Muscle of leg (tissue), 9 donors: ENCODE data around the gene LRRFIP1. TPM values are rescaled to one million over a fixed set of nuclear protein-coding genes. Genes with fewer than 3 reads are reported as not detected.

Source experiments
- polyA plus RNA-seq, 8 donors: library from polyadenylated mRNA; unstranded; fragments of 120-200 nt; gene quantifications; one replicate each; pipeline versions ENCODE4 v1.2.1 to v1.2.3, GENCODE V29; 2013; ENCODE audit warnings: inconsistent platforms in 1 of 8, low replicate concordance in 1 of 8; ENCODE audit not compliant: insufficient read length in 8 of 8, insufficient read depth in 1 of 8
- total RNA-seq: library from RNA; stranded (reverse); fragments of 120-200 nt; gene quantifications from one replicate; pipeline ENCODE4 v1.2.4, GENCODE V29; 2013

Gene LRRFIP1
- total and polyA plus RNA-seq, 9 donors, result 95.1 to 182 (median 113) TPM

Other genes with a start within 250 kb of the LRRFIP1 start
- 370 TPM for gene COL6A3, start 213.4 kb upstream of the LRRFIP1 start, total RNA-seq
- gene COL6A3, start 213.4 kb upstream of the LRRFIP1 start, polyA plus RNA-seq, result 100 to 1,000 TPM; 203 to 490 (median 319) TPM
- gene MLPH, start 140.3 kb upstream of the LRRFIP1 start, total RNA-seq, result 0.22 TPM
- gene MLPH, start 140.3 kb upstream of the LRRFIP1 start, polyA plus RNA-seq, result 1 to 10 TPM in 4 of 8 donors, under 1 TPM in 4; 0.39 to 4.5 (median 1.0) TPM
- gene PRLH, start 61.0 kb upstream of the LRRFIP1 start, total RNA-seq, result not detected
- gene PRLH, start 61.0 kb upstream of the LRRFIP1 start, polyA plus RNA-seq, result not detected
- 0.93 TPM for gene RAB17, start 36.9 kb upstream of the LRRFIP1 start, total RNA-seq
- 1 to 10 TPM in 7 of 8 donors, under 1 TPM in 1; 0.89 to 9.4 (median 1.8) TPM for gene RAB17, start 36.9 kb upstream of the LRRFIP1 start, polyA plus RNA-seq
- gene RBM44, start 171.2 kb downstream of the LRRFIP1 start, total RNA-seq, result 1.5 TPM
- gene RBM44, start 171.2 kb downstream of the LRRFIP1 start, polyA plus RNA-seq, result 1 to 10 TPM in 1 of 8 donors, under 1 TPM in 7; 0.29 to 1.0 (median 0.53) TPM
- 41.5 TPM for gene RAMP1, start 232.0 kb downstream of the LRRFIP1 start, total RNA-seq
- 10 to 100 TPM; 25.7 to 62.6 (median 43.2) TPM for gene RAMP1, start 232.0 kb downstream of the LRRFIP1 start, polyA plus RNA-seq